Body of pancreas (tissue), 4 donors: ENCODE measurements around the gene EDNRA.

ENCODE experiments used
- POLR2A ChIP-seq, 3 donors: fragments of 450-650 bp; IDR thresholded peaks; one replicate each; pipeline ENCODE4 v1.6.1; 2016; ENCODE audit warnings: antibody characterized with exemption in 3 of 3, mild to moderate bottlenecking in 2 of 3
- TF ChIP-seq, protein P1 (sequence below), 7 experiments: fragments of 450-650 bp in 4 of 7; fragments of 200-600 bp in 3 of 7; sonication (generic) in 3 of 7; IDR thresholded peaks; one replicate each; pipeline ENCODE4 v1.5.1; 2016 to 2019; ENCODE audit warnings: antibody characterized with exemption in 7 of 7

GRCh38 chr4:147496500-147496899 is 15.6 kb downstream of the EDNRA start:
- TF ChIP-seq, protein P1, sequence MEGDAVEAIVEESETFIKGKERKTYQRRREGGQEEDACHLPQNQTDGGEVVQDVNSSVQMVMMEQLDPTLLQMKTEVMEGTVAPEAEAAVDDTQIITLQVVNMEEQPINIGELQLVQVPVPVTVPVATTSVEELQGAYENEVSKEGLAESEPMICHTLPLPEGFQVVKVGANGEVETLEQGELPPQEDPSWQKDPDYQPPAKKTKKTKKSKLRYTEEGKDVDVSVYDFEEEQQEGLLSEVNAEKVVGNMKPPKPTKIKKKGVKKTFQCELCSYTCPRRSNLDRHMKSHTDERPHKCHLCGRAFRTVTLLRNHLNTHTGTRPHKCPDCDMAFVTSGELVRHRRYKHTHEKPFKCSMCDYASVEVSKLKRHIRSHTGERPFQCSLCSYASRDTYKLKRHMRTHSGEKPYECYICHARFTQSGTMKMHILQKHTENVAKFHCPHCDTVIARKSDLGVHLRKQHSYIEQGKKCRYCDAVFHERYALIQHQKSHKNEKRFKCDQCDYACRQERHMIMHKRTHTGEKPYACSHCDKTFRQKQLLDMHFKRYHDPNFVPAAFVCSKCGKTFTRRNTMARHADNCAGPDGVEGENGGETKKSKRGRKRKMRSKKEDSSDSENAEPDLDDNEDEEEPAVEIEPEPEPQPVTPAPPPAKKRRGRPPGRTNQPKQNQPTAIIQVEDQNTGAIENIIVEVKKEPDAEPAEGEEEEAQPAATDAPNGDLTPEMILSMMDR (IDR thresholded peaks at IDR 0.05) = no peak
- TF ChIP-seq POLR2A (IDR thresholded peaks at IDR 0.05) = no peak
